ENCODE data around the gene ALPP.

DNA sequence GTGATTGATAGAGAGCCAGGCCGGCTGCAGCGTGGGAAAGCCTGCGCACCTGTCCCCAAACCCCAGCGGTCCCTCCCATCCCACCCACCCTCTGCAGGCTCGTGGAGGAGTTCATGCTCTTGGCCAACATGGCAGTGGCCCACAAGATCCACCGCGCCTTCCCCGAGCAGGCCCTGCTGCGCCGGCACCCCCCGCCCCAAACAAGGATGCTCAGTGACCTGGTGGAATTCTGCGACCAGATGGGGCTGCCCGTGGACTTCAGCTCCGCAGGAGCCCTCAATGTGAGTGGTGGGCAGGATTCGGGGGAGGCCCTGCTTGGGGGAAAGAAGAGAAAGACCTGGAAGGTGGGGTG is 48.9 kb upstream of the ALPP start:
- TF ChIP-seq EZH2phosphoT487 (IDR thresholded peaks at IDR 0.05; ENCODE audit: borderline replicate concordance, low read length) (no peak), CTCF (IDR thresholded peaks at IDR 0.05; ENCODE audit: low read depth, low read length, poor library complexity, severe bottlenecking) (no peak)

Measured in DOHH2 (cell line).